Stimulated activated CD4-positive, alpha-beta T cell treated with anti-CD3 and anti-CD28 coated beads, TNF-alpha, amount 100 ng/mL, for 1 hour (primary cell): Measurements from ENCODE around the gene DCAF16.

Experiments used
- DNase-seq, 3 donors: peaks; one replicate each; pipeline ENCODE4 v3.0.0-alpha.2; 2020; ENCODE audit warnings: low read depth in 3 of 3, low spot score in 1 of 3

The DCAF16 gene

GRCh38 chr4:17785858-17786257, 24.7 kb downstream of the DCAF16 start:
- no peak for DNase-seq

- DNase-seq: no peak
These were observed 29.0 kb downstream of the DCAF16 start, which contains the start of gene FAM184B for GRCh38 chr4:17781300-17782287. Gene FAM184B (minus strand): TSS chr4:17781621. CDS start chr4:17781299, 322 bp downstream.

GRCh38 chr4:17780501-17781299, 29.9 kb downstream of the DCAF16 start:
- no peak for DNase-seq

- DNase-seq: no peak
These were observed 32.1 kb downstream of the DCAF16 start for GRCh38 chr4:17778431-17778830.

GRCh38 chr4:17773135-17773698, 37.3 kb downstream of the DCAF16 start:
- DNase-seq: no peak

GRCh38 chr4:17771284-17771908, 39.2 kb downstream of the DCAF16 start:
- no peak for DNase-seq

- DNase-seq: no peak
These were observed 39.7 kb downstream of the DCAF16 start for GRCh38 chr4:17770845-17771244.

GRCh38 chr4:17769406-17770174, 41.0 kb downstream of the DCAF16 start:
- DNase-seq: no peak

GRCh38 chr4:17766826-17767458, 43.6 kb downstream of the DCAF16 start:
- DNase-seq: no peak

- no peak for DNase-seq
These were observed 44.9 kb downstream of the DCAF16 start for GRCh38 chr4:17765514-17766286.

GRCh38 chr4:17763931-17764330, 46.6 kb downstream of the DCAF16 start:
- DNase-seq: no peak

- DNase-seq: no peak
These were observed 47.1 kb downstream of the DCAF16 start for GRCh38 chr4:17763416-17763815.

GRCh38 chr4:17762726-17763125, 47.8 kb downstream of the DCAF16 start:
- DNase-seq: no peak

- no peak for DNase-seq
These were observed 49.5 kb downstream of the DCAF16 start for GRCh38 chr4:17761062-17761461.

- DNase-seq: no peak
These were observed 49.9 kb downstream of the DCAF16 start for GRCh38 chr4:17760626-17761025.

GRCh38 chr4:17758485-17758884, 52.1 kb downstream of the DCAF16 start:
- DNase-seq: no peak

- no peak for DNase-seq
These were observed 52.9 kb downstream of the DCAF16 start for GRCh38 chr4:17757621-17758020.

- no peak for DNase-seq
These were observed 56.9 kb downstream of the DCAF16 start for GRCh38 chr4:17753646-17754045.
